NB4 (cell line): ENCODE results near the gene PPM1F.
"Not testable (repeated sequence)": the region's sequence is repeated elsewhere in the genome, so short reads cannot be mapped to it uniquely, and the experiment has no call there.

Experiments used
- DNase-seq: peaks from one replicate; pipeline ENCODE4 v3.0.0; 2010; ENCODE audit warnings: low read depth
- H3K4me3 ChIP-seq: one replicate; pipeline ENCODE4 v1.5.1; 2011; ENCODE audit warnings: mild to moderate bottlenecking, low read depth, low read length, moderate library complexity
- MYC ChIP-seq: IDR thresholded peaks from 2 replicates; pipeline ENCODE4 v1.6.1; 2011; ENCODE audit warnings: low read depth, low read length
- POLR2A ChIP-seq: IDR thresholded peaks from 2 replicates; pipeline ENCODE4 v1.6.1; 2011; ENCODE audit warnings: mild to moderate bottlenecking; ENCODE audit not compliant: insufficient read length; ENCODE audit errors: extremely low read depth
- TF ChIP-seq, protein P1 (sequence below): IDR thresholded peaks from one replicate; pipeline ENCODE4 v1.5.1; 2012; ENCODE audit warnings: low read depth, low read length
- TF ChIP-seq, protein P2 (sequence below): IDR thresholded peaks from 2 replicates; pipeline ENCODE4 v1.6.1; 2011; ENCODE audit warnings: low read depth, low read length

The PPM1F gene

DNA sequence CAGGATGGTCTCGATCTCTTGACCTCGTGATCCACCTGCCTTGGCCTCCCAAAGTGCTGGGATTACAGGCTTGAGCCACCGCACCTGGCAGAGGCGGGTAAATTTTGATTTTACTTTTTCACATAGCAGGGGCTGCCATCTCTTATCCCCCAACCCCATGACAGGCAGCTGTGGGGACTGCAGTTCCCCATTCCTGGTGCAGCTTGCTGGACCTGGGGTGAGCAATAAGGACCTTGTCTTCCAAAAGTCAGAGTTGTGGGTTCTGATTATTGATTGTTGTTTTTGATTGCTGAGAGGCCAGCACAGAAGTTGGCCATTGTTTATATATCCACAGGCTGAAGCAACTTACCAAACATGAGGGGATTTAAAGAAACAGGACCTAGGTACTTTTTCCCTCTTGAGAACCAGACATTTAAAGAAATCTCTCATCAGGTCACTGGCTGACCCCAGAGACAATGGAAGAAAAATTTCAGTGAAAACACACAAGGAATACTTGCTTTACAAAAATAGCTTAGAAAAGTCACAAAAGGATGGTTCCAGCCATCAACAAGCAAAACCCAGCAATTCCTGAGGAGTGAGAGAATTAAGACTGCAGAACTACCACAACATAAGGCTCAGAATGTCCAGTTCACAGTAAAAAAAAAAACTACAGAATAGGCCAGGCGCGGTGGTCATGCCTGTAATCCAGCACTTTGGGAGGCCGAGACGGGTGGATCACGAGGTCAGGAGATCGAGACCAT lies 63.2 kb downstream of the PPM1F start:
- no peak for DNase-seq
- no peak overlapping the region for H3K4me3 ChIP-seq
- TF ChIP-seq MYC = no peak
- TF ChIP-seq POLR2A = no peak
- TF ChIP-seq, protein P1, sequence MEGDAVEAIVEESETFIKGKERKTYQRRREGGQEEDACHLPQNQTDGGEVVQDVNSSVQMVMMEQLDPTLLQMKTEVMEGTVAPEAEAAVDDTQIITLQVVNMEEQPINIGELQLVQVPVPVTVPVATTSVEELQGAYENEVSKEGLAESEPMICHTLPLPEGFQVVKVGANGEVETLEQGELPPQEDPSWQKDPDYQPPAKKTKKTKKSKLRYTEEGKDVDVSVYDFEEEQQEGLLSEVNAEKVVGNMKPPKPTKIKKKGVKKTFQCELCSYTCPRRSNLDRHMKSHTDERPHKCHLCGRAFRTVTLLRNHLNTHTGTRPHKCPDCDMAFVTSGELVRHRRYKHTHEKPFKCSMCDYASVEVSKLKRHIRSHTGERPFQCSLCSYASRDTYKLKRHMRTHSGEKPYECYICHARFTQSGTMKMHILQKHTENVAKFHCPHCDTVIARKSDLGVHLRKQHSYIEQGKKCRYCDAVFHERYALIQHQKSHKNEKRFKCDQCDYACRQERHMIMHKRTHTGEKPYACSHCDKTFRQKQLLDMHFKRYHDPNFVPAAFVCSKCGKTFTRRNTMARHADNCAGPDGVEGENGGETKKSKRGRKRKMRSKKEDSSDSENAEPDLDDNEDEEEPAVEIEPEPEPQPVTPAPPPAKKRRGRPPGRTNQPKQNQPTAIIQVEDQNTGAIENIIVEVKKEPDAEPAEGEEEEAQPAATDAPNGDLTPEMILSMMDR = no peak
- TF ChIP-seq, protein P2, sequence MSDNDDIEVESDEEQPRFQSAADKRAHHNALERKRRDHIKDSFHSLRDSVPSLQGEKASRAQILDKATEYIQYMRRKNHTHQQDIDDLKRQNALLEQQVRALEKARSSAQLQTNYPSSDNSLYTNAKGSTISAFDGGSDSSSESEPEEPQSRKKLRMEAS = no peak

DNA sequence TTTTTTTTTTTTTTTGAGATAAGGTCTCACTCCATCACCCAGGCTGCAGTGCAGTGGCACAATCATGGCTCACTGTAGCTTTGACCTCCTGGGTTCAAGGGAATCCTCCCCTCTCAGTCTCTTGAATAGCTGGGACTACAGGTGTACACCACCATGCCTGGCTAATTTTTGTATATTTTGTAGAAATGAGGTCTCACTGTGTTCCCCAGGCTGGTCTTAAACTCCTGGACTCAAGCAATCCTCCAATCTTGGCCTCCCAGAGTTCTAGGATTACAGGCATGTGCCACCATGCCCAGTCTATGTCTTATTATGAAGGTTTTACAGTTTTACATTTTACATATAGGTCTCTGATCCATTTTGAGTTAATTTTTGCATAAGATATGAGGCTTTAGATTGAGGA lies 64.8 kb downstream of the PPM1F start:
- DNase-seq = no peak
- TF ChIP-seq MYC (no peak), POLR2A (no peak)
- TF ChIP-seq, protein P1 = no peak
- TF ChIP-seq, protein P2 = no peak
- H3K4me3 ChIP-seq = no peak overlapping the region

DNA sequence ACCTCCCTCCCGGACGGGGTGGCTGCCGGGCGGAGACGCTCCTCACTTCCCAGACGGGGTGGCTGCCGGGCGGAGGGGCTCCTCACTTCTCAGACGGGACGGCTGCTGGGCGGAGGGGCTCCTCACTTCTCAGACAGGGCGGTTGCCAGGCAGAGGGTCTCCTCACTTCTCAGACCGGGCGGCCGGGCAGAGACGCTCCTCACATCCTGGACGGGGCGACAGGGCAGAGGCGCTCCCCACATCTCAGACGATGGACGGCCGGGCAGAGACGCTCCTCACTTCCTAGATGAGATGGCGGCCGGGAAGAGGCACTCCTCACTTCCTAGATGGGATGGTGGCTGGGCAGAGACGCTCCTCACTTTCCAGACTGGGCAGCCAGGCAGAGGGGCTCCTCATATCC lies 68.7 kb downstream of the PPM1F start:
- DNase-seq, H3K4me3 ChIP-seq: not testable (repeated sequence)

DNA sequence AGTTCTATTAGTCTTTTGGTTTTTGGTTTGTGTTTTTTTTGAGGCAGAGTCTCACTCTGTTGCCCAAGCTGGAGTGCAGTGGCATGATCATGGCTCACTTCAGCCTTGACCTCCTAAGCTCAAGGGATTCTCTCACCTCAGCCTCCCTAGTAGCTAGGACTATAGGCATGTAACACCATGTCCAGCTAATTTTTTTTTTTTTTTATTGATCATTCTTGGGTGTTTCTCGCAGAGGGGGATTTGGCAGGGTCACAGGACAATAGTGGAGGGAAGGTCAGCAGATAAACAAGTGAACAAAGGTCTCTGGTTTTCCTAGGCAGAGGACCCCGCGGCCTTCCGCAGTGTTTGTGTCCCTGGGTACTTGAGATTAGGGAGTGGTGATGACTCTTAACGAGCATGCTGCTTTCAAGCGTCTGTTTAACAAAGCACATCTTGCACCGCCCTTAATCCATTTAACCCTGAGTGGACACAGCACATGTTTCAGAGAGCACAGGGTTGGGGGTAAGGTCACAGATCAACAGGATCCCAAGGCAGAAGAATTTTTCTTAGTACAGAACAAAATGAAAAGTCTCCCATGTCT lies 69.8 kb downstream of the PPM1F start:
- not testable (repeated sequence) for DNase-seq, H3K4me3 ChIP-seq

DNA sequence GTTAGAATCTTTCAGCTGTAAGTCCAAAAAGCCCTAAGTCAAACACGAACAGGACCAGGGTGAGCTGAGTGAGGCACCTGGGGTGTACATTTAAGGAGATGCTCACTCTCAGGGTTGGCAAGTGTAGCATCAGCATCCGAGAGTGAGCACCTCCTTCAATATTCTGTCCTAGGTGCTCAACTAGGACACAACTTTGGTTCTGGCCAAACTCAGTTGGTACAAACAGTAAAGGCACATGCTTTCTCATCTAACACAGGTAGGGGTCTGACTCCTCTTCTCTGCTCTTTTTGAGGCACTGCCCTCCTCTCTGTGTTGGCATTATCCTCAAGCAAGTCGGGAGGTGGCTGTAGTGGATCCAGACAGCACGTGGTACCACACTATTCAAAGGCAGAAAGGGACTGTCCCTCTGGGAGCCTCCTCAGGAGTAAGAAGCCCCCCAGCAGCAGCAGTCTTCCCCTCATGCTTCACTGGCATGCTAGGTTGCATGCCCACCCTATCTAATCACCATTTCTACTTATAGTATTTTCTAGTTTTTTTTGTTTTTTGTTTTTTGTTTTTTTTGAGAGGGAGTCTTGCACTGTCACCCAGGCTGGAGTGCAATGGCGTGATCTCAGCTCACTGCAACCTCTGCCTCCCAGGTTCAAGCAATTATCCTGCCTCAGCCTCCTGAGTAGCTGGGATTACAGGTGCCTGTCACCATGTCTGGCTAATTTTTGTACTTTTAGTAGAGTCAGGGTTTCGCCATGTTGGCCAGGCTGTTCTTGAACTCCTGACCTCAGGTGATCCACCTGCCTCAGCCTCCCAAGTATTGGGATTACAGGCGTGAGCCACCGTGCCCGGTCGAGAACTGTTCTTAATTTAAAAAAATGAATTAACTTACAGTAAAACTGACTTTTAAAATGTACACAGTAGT lies 70.6 kb downstream of the PPM1F start:
- TF ChIP-seq MYC = no peak
- TF ChIP-seq POLR2A = no peak
- TF ChIP-seq, protein P2 = no peak
- TF ChIP-seq, protein P1 = no peak
- no peak for DNase-seq
- H3K4me3 ChIP-seq = no peak overlapping the region

DNA sequence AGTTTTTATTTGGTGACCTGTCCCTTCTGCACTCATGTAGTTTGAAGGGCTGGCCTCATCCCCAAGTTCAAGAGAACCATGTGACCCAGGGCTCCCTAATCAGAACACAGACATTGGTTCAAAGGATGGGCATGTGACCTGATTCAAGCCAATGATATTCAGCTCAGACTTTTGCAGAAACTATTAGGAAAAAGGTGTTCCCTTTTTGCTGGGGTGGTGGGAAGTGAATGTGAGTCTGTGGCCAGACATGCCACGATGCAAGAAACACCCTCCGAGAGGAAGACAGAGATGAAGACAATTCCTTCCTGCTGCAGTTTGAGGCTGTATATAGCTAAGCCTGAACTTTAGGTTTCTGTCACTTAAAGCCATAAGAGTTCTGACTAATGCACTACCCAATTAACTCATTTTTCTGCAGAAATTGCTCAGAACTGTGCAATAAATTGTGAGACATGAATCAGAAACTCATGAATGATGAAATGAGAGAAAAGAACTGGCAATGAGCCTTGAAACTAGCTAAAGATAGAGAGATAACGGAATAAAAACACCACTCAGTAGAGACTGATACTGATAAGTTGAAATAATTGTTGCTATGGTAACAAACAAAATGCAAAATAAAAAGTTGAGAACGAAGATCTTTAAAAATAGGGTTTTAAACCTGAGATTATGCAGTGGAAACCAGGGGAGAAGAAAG lies 76.0 kb downstream of the PPM1F start:
- DNase-seq = peak; percentile 20
- H3K4me3 ChIP-seq = no peak overlapping the region
- TF ChIP-seq, protein P1 = no peak
- TF ChIP-seq, protein P2 = peak; percentile 41; the same call in 1 of the 2 replicates
- TF ChIP-seq POLR2A = no peak

DNA sequence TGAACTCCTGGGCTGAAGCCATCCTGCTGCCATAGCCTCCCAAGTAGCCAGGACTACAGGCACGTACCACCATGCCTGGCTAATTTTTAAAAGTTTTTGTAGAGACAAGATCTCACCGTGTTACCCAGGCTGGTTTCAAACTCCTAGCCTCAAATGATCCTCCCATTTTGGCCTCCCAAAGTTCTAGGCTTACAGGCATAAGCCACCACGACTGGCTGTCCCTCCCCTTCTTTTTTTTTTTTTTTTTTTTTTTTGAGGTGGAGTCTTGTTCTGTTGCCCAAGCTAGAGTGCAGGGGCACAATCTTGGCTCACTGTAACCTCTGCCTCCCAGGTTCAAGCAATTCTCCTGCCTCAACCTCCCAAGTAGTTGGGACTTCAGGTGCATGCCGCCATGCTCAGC lies 77.7 kb downstream of the PPM1F start:
- not testable (repeated sequence) for DNase-seq

More for the DNA sequence above, 77.7 kb downstream of the PPM1F start:
- H3K4me3 ChIP-seq = not testable (repeated sequence)
